ENCODE data around the gene CGNL1.

The CGNL1 gene

GRCh38 chr15:57509965-57510364 lies 133.7 kb downstream of the CGNL1 start:
- H4K91ac ChIP-seq (ENCODE audit: low read length): no peak overlapping the region
- DNase-seq: no peak
- H3K14ac ChIP-seq (ENCODE audit: low read length in 2 of 2): no peak overlapping the region
- peak overlapping the region; percentile 99 for H3K27ac ChIP-seq (ENCODE audit: low read length, poor library complexity, severe bottlenecking)
- H2BK120ac ChIP-seq (ENCODE audit: low read depth, low read length): no peak overlapping the region
- H3K9ac ChIP-seq (ENCODE audit: low read length): no peak overlapping the region
- H3K4ac ChIP-seq (ENCODE audit: low read depth in 1 of 2, low read length in 2 of 2): no peak overlapping the region
- no peaks in the 10 kb centered on the region for H3K9me3 ChIP-seq (ENCODE audit: control insufficient read depth, low read length)
- H4K8ac ChIP-seq (ENCODE audit: low read length): no peak overlapping the region
- H3K18ac ChIP-seq (ENCODE audit: low read depth in 1 of 2, low read length in 2 of 2): no peak overlapping the region
- peak overlapping the region; percentile 98 for H2AK5ac ChIP-seq (ENCODE audit: low read length, severe bottlenecking)
- H3K27me3 ChIP-seq (ENCODE audit: control insufficient read depth in 1 of 2, insufficient read depth in 1 of 2, low read length in 2 of 2): no peaks in the 10 kb centered on the region
- no peak overlapping the region for H3K4me3 ChIP-seq (ENCODE audit: insufficient read depth in 1 of 2, low read depth in 1 of 2, low read length in 2 of 2)
- peak overlapping the region; percentile 97 for H2BK5ac ChIP-seq (ENCODE audit: low read depth, low read length, poor library complexity, severe bottlenecking)
- peaks cover 18% of the 10 kb centered on the region for H3K4me1 ChIP-seq (ENCODE audit: control insufficient read depth, insufficient read depth, low read depth, low read length)
- H2AFZ ChIP-seq (ENCODE audit: low read depth, low read length): no peak overlapping the region
- no peaks in the 10 kb centered on the region for H3K36me3 ChIP-seq (ENCODE audit: control insufficient read depth in 1 of 2, insufficient read depth in 2 of 2, low read depth in 1 of 2, low read length in 2 of 2)
- no peak overlapping the region for H2BK12ac ChIP-seq (ENCODE audit: low read length in 2 of 2)
- H3K79me1 ChIP-seq (replicated peaks; ENCODE audit: low read length, poor library complexity, severe bottlenecking): peaks cover 5% of the 10 kb centered on the region
- H2BK15ac ChIP-seq (ENCODE audit: low read depth, poor library complexity, severe bottlenecking): no peak overlapping the region
- WGBS: 89% methylated on average over 3 of the region's 4 CpGs
- H3K4me2 ChIP-seq (ENCODE audit: low read length, poor library complexity, severe bottlenecking): no peak overlapping the region
- no peak overlapping the region for H3K23ac ChIP-seq (ENCODE audit: low read length in 2 of 2)

- WGBS: 72% methylated on average over 8 of the region's 9 CpGs
- H3K9ac ChIP-seq (ENCODE audit: low read length): no peak overlapping the region
- no peaks in the 10 kb centered on the region for H3K9me3 ChIP-seq (ENCODE audit: control insufficient read depth, low read length)
- no peak overlapping the region for H3K14ac ChIP-seq (ENCODE audit: low read length in 2 of 2)
- H3K27ac ChIP-seq (ENCODE audit: low read length, poor library complexity, severe bottlenecking): peak overlapping the region; percentile 99
- H3K4me1 ChIP-seq (ENCODE audit: control insufficient read depth, insufficient read depth, low read depth, low read length): peaks cover 14% of the 10 kb centered on the region
- H2BK12ac ChIP-seq (ENCODE audit: low read length in 2 of 2): no peak overlapping the region
- no peak overlapping the region for H2BK15ac ChIP-seq (ENCODE audit: low read depth, poor library complexity, severe bottlenecking)
- no peak overlapping the region for H3K23ac ChIP-seq (ENCODE audit: low read length in 2 of 2)
- H4K91ac ChIP-seq (ENCODE audit: low read length): no peak overlapping the region
- H3K4ac ChIP-seq (ENCODE audit: low read depth in 1 of 2, low read length in 2 of 2): no peak overlapping the region
- no peak overlapping the region for H3K18ac ChIP-seq (ENCODE audit: low read depth in 1 of 2, low read length in 2 of 2)
- no peaks in the 10 kb centered on the region for H3K27me3 ChIP-seq (ENCODE audit: control insufficient read depth in 1 of 2, insufficient read depth in 1 of 2, low read length in 2 of 2)
- DNase-seq: peak; percentile 72
- H2BK120ac ChIP-seq (ENCODE audit: low read depth, low read length): no peak overlapping the region
- no peak overlapping the region for H4K8ac ChIP-seq (ENCODE audit: low read length)
- peak overlapping the region; percentile 97 for H2BK5ac ChIP-seq (ENCODE audit: low read depth, low read length, poor library complexity, severe bottlenecking)
- H3K36me3 ChIP-seq (ENCODE audit: control insufficient read depth in 1 of 2, insufficient read depth in 2 of 2, low read depth in 1 of 2, low read length in 2 of 2): no peaks in the 10 kb centered on the region
- peaks cover 5% of the 10 kb centered on the region for H3K79me1 ChIP-seq (replicated peaks; ENCODE audit: low read length, poor library complexity, severe bottlenecking)
- H2AK5ac ChIP-seq (ENCODE audit: low read length, severe bottlenecking): peak overlapping the region; percentile 98
- no peak overlapping the region for H3K4me2 ChIP-seq (ENCODE audit: low read length, poor library complexity, severe bottlenecking)
- H2AFZ ChIP-seq (ENCODE audit: low read depth, low read length): no peak overlapping the region
- no peak overlapping the region for H3K4me3 ChIP-seq (ENCODE audit: insufficient read depth in 1 of 2, low read depth in 1 of 2, low read length in 2 of 2)
Observed at GRCh38 chr15:57510647-57511046, 134.3 kb downstream of the CGNL1 start.

- no peak overlapping the region for H3K23ac ChIP-seq (ENCODE audit: low read length in 2 of 2)
- no peak overlapping the region for H4K8ac ChIP-seq (ENCODE audit: low read length)
- no peak overlapping the region for H3K4ac ChIP-seq (ENCODE audit: low read depth in 1 of 2, low read length in 2 of 2)
- no peak overlapping the region for H2BK15ac ChIP-seq (ENCODE audit: low read depth, poor library complexity, severe bottlenecking)
- no peak overlapping the region for H3K9ac ChIP-seq (ENCODE audit: low read length)
- DNase-seq: no peak
- no peak overlapping the region for H4K91ac ChIP-seq (ENCODE audit: low read length)
- no peak overlapping the region for H3K4me3 ChIP-seq (ENCODE audit: insufficient read depth in 1 of 2, low read depth in 1 of 2, low read length in 2 of 2)
- H2BK120ac ChIP-seq (ENCODE audit: low read depth, low read length): no peak overlapping the region
- H2BK5ac ChIP-seq (ENCODE audit: low read depth, low read length, poor library complexity, severe bottlenecking): no peak overlapping the region
- no peak overlapping the region for H2BK12ac ChIP-seq (ENCODE audit: low read length in 2 of 2)
- peaks cover 0 to 40% of the 10 kb centered on the region in 2 experiments for H3K36me3 ChIP-seq (ENCODE audit: control insufficient read depth in 1 of 2, insufficient read depth in 2 of 2, low read depth in 1 of 2, low read length in 2 of 2)
- H2AK5ac ChIP-seq (ENCODE audit: low read length, severe bottlenecking): peak overlapping the region; percentile 43
- no peaks in the 10 kb centered on the region for H3K9me3 ChIP-seq (ENCODE audit: control insufficient read depth, low read length)
- no peak overlapping the region for H3K4me2 ChIP-seq (ENCODE audit: low read length, poor library complexity, severe bottlenecking)
- 92% methylated on average over 22 of the region's 22 CpGs for WGBS
- H3K27me3 ChIP-seq (ENCODE audit: control insufficient read depth in 1 of 2, insufficient read depth in 1 of 2, low read length in 2 of 2): no peaks in the 10 kb centered on the region
- peaks cover 14% of the 10 kb centered on the region for H3K79me1 ChIP-seq (replicated peaks; ENCODE audit: low read length, poor library complexity, severe bottlenecking)
- no peak overlapping the region for H3K18ac ChIP-seq (ENCODE audit: low read depth in 1 of 2, low read length in 2 of 2)
- H3K27ac ChIP-seq (ENCODE audit: low read length, poor library complexity, severe bottlenecking): no peak overlapping the region
- no peak overlapping the region for H2AFZ ChIP-seq (ENCODE audit: low read depth, low read length)
- H3K14ac ChIP-seq (ENCODE audit: low read length in 2 of 2): no peak overlapping the region
- peaks cover 1% of the 10 kb centered on the region for H3K4me1 ChIP-seq (ENCODE audit: control insufficient read depth, insufficient read depth, low read depth, low read length)
Observed at GRCh38 chr15:57516327-57517029, 140.2 kb downstream of the CGNL1 start.

- Histone ChIP-seq H3K27me3 (ENCODE audit: control insufficient read depth in 1 of 2, insufficient read depth in 1 of 2, low read length in 2 of 2) (no peaks in the 10 kb centered on the region), H4K8ac (ENCODE audit: low read length) (no peak overlapping the region), H3K14ac (ENCODE audit: low read length in 2 of 2) (no peak overlapping the region), H2BK15ac (ENCODE audit: low read depth, poor library complexity, severe bottlenecking) (no peak overlapping the region), H3K18ac (ENCODE audit: low read depth in 1 of 2, low read length in 2 of 2) (no peak overlapping the region), H2BK12ac (ENCODE audit: low read length in 2 of 2) (no peak overlapping the region), H3K4me1 (ENCODE audit: control insufficient read depth, insufficient read depth, low read depth, low read length) (peaks cover 1% of the 10 kb centered on the region), H3K27ac (ENCODE audit: low read length, poor library complexity, severe bottlenecking) (no peak overlapping the region), H3K9me3 (ENCODE audit: control insufficient read depth, low read length) (no peaks in the 10 kb centered on the region), H3K9ac (ENCODE audit: low read length) (no peak overlapping the region), H2AFZ (ENCODE audit: low read depth, low read length) (no peak overlapping the region), H3K4ac (ENCODE audit: low read depth in 1 of 2, low read length in 2 of 2) (no peak overlapping the region), H3K4me2 (ENCODE audit: low read length, poor library complexity, severe bottlenecking) (no peak overlapping the region), H3K36me3 (ENCODE audit: control insufficient read depth in 1 of 2, insufficient read depth in 2 of 2, low read depth in 1 of 2, low read length in 2 of 2) (peaks cover 0 to 46% of the 10 kb centered on the region in 2 experiments), H3K79me1 (replicated peaks; ENCODE audit: low read length, poor library complexity, severe bottlenecking) (peaks cover 19% of the 10 kb centered on the region), H4K91ac (ENCODE audit: low read length) (no peak overlapping the region), H3K4me3 (ENCODE audit: insufficient read depth in 1 of 2, low read depth in 1 of 2, low read length in 2 of 2) (no peak overlapping the region), H2BK120ac (ENCODE audit: low read depth, low read length) (no peak overlapping the region), H3K23ac (ENCODE audit: low read length in 2 of 2) (no peak overlapping the region), H2AK5ac (ENCODE audit: low read length, severe bottlenecking) (no peak overlapping the region), H2BK5ac (ENCODE audit: low read depth, low read length, poor library complexity, severe bottlenecking) (no peak overlapping the region)
- 85% methylated on average over 5 of the region's 6 CpGs for WGBS
- no peak for DNase-seq
Observed at GRCh38 chr15:57517030-57517671, 140.8 kb downstream of the CGNL1 start.
